Cerebellar nuclear complex (tissue), 1 donor: ENCODE results near the gene SCAF4.
"Not testable (repeated sequence)": the region's sequence is repeated elsewhere in the genome, so short reads cannot be mapped to it uniquely, and the experiment has no call there.

Experiments
- DNase-seq, 2 experiments: peaks; one replicate each; lab custom pipeline; 2025; lab: John Stamatoyannopoulos, UW

The SCAF4 gene

DNA sequence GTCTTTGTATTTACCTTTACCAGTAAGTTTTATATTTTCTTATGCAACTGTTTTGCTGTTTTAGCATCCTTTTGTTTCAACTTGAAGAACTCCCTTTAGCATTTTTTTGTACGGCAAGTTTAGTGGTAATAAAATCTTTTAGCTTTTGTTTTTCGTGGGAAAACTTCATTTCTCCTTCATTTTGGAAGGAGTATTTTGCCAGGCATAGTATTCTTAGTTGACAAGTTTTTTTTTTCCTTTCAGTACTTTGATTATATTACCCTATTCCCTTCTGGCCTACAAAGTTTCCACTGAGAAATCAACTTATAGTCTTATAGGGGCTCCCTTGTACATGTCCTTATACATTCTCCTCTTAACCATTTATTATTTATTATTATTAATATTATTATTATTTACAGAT is 95.0 kb downstream of the SCAF4 start:
- no peak for DNase-seq

DNA sequence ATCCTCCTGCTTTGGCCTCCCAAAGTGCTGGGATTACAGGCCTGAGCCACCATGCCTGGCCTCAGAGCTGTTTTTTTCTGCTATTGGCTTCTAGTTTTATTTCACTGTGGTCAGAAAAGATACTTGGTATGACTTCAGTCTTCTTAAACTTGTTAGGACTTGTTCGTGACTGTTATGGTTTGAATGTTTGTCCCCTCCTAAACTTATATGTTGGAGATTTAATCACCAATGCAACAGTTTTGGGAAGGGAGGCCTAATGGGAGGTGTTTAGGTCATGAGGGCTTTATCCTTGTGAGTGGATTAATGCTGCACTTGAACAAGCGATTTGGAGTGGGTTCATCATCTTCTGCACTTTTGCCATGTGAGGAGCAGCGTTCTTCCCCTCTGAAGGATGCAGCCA is 96.9 kb downstream of the SCAF4 start:
- DNase-seq = no peak

DNA sequence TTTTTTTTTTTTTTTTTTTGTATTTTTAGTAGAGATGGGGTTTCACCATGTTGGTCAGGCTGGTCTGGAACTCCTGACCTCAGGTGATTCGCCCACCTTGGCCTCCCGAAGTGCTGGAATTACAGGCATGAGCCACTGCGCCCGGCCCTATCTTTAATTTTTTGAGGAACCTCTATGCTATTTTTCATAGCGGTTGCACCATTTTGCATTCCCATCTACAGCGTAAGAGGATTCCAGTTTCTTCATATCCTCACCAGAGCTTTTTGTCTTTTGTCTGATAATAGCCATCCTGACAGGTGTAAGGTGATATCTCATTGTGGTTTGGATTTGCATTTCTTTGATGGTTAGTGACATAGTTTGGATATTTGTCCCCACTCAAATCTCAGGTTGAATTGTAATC is 100.0 kb downstream of the SCAF4 start:
- not testable (repeated sequence) for DNase-seq

DNA sequence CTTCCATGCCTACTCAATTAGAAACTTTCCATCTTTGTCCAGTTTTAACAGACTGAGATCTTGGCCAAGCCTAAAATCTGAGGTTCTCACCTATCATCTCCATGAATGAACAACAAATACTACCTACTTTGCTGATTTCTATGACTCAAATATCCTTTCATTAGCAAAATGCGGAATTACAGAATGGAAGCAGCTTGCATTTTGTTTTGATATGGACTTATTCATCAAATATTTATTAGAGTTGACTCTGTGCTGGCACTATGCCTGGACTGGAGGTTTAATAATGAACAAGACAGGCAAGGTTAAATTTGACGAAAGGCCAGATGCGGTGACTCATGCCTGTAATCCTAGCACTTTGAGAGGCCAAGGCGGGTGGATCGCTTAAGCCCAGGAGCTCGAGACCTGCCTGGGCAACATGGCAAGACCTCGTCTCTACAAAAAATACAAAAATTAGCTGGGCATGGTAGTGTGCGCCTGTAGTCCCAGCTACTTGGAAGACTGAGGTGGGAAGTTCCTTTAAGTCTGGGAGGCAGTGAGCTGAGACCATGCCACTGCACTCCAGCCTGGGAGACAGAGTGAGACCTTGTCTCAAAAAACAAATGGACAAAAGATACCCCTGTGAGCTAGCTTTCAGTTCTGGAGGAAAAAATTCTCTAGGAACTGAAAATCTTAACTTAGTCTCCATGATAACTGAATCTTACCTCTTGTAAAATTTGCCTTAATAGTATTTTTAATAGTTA is 101.8 kb downstream of the SCAF4 start:
- no peak for DNase-seq

DNA sequence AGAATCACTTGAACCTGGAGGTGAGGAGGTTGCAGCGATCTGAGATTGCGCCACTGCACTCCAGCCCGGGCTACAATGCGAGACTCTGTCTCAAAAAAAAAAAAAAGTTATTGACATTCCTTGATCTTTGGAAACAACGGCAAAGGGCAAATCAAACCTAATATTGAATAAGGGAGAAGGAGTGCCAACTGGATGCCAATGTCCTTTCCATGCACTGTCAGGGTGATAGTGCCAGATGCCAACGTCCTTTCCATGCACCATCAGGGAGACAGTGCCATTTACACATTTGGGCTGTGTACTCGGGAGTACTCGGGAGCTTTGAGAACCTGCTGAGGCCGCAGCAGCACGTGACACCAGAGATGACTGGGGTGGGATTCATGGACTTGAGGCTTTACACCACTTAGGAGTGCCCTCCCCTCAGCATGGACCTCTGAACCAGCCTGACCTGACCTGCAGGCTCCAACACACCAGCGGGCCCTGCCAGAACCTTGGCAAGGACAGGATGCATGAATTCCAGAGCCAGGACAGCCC is 106.9 kb downstream of the SCAF4 start:
- no peak for DNase-seq

DNA sequence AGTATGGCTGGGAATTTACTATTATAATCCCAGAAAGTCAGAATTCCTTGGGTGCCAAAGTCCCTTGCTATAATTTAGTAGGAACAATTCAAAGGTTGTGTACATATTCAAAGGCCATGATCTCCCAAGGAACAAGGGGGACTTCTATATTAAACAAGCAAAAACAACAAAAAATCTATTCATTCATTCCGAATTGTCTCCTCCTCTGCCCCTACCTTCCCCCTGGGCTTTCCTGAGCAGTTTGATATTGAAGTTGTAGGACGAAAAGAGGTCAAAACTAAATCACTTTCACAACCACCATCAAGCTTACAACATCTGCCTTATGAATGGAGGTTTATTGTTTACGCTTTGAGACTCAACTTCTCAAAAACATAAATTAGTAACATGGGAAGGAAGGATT is 107.7 kb downstream of the SCAF4 start:
- no peak for DNase-seq

DNA sequence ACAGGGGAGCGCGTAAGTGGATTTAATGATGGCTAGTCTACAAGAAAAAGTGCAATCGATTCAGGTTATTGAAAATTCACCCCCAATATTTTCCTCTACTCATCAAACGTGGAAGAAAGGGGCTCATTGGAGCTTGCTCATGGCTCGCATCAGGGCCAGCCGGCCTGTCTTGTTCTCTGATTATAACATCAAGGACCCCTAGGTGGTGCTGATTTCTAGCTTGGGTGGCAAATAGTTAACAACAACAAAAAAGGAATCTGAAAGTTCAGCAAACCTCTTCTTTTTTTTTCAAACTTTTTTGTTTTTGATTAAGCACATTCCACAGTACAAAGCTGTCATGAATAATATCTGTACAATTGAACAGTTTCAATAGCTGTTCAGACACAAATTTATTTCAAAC is 108.3 kb downstream of the SCAF4 start:
- DNase-seq = no peak

DNA sequence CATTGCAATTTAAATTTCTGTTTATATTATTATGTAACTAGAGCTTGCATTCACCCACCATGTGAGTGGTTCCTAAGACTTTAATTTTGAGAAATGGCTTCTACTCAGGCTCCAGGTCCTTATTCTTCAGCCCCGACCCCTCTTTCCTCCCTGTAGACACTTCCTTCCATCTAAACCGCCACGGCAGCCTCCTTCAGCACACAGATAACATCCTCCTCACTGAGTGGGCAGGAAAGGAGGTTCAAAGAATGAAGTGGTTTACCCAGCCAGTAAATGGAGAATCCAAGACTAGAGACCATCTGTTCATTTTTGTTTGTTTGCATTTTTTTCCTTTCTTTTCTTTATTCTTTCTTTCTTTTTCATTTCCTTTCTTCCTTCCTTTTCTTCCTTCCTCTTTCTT is 109.5 kb downstream of the SCAF4 start:
- no peak for DNase-seq
